HG03575 (cell line): ENCODE data around the gene KRTAP16-1.
"Not testable (repeated sequence)": the region's sequence is repeated elsewhere in the genome, so short reads cannot be mapped to it uniquely, and the experiment has no call there.

Source experiments
- ATAC-seq: cut with Tn5 transposase; IDR thresholded peaks from one replicate; pipeline ENCODE4 v1.9.1; 2021; ENCODE audit not compliant: unreplicated experiment, insufficient number of reproducible peaks, low FRiP score; ENCODE audit errors: extremely low read depth

KRTAP16-1 gene

GRCh38 chr17:41308251-41308917 lies 725 bp downstream of the KRTAP16-1 start:
- ATAC-seq = no peak

GRCh38 chr17:41307647-41308046 lies 1.5 kb downstream of the KRTAP16-1 start:
- no peak for ATAC-seq

- ATAC-seq = no peak
These were observed 5.0 kb downstream of the KRTAP16-1 start for GRCh38 chr17:41304091-41304490.

GRCh38 chr17:41302981-41303380 lies 6.1 kb downstream of the KRTAP16-1 start:
- no peak for ATAC-seq

- no peak for ATAC-seq
These were observed 6.9 kb downstream of the KRTAP16-1 start, which contains the start of gene KRTAP29-1 for GRCh38 chr17:41301916-41302901. Gene KRTAP29-1, minus strand, starts transcription at chr17:41302851. Its CDS starts 0 bp downstream, at chr17:41302851.

GRCh38 chr17:41301204-41301790 lies 7.8 kb downstream of the KRTAP16-1 start:
- ATAC-seq = no peak

GRCh38 chr17:41298458-41299135 lies 10.5 kb downstream of the KRTAP16-1 start:
- ATAC-seq = no peak

GRCh38 chr17:41296846-41297245 lies 12.3 kb downstream of the KRTAP16-1 start:
- no peak for ATAC-seq

GRCh38 chr17:41294016-41294415 lies 15.1 kb downstream of the KRTAP16-1 start:
- no peak for ATAC-seq

- ATAC-seq = no peak
These were observed 22.1 kb downstream of the KRTAP16-1 start for GRCh38 chr17:41287050-41287449.

GRCh38 chr17:41284546-41284945 lies 24.6 kb downstream of the KRTAP16-1 start:
- ATAC-seq = no peak

GRCh38 chr17:41284043-41284442 lies 25.1 kb downstream of the KRTAP16-1 start:
- no peak for ATAC-seq

GRCh38 chr17:41278176-41278955 lies 30.7 kb downstream of the KRTAP16-1 start:
- ATAC-seq = no peak

- not testable (repeated sequence) for ATAC-seq
These were observed 33.4 kb downstream of the KRTAP16-1 start, which contains the start of gene KRTAP9-7 for GRCh38 chr17:41275648-41276190. Gene KRTAP9-7, plus strand, starts transcription at chr17:41275698. Its CDS starts 0 bp downstream, at chr17:41275698.

- no peak for ATAC-seq
These were observed 37.3 kb downstream of the KRTAP16-1 start for GRCh38 chr17:41271858-41272257.

- ATAC-seq = not testable (repeated sequence)
These were observed 37.8 kb downstream of the KRTAP16-1 start for GRCh38 chr17:41271323-41271722.

GRCh38 chr17:41267711-41268110 lies 41.4 kb downstream of the KRTAP16-1 start:
- no peak for ATAC-seq

GRCh38 chr17:41265078-41265477 lies 44.0 kb downstream of the KRTAP16-1 start, which contains the start of gene KRTAP9-6:
Gene KRTAP9-6, plus strand, starts transcription at chr17:41265378. Its CDS starts 0 bp downstream, at chr17:41265378.
- ATAC-seq = no peak
